Thyroid gland (tissue), 4 donors: ENCODE measurements around the gene FIBIN.

Experiments
- CTCF ChIP-seq, 6 experiments: fragments of 200-600 bp in 3 of 6; fragments of 450-650 bp in 3 of 6; sonication (generic) in 3 of 6; IDR thresholded peaks; one replicate each; pipeline ENCODE4 v1.5.1; 2016 to 2019; ENCODE audit warnings: antibody characterized with exemption in 6 of 6, mild to moderate bottlenecking in 2 of 6, inconsistent platforms in 1 of 6, moderate library complexity in 1 of 6
- POLR2A ChIP-seq, 2 donors: fragments of 450-650 bp; IDR thresholded peaks; one replicate each; pipeline ENCODE4 v1.6.1; 2017; ENCODE audit warnings: antibody characterized with exemption in 2 of 2, mild to moderate bottlenecking in 2 of 2, moderate library complexity in 1 of 2

- TF ChIP-seq CTCF (IDR thresholded peaks at IDR 0.05) = no peak
- no peak for TF ChIP-seq POLR2A (IDR thresholded peaks at IDR 0.05)
Observed at GRCh38 chr11:26958005-26958701, 35.8 kb upstream of the FIBIN start.
